ENCODE data around the gene FXYD7.
A peak's percentile ranks its signal among the peaks of the same experiment; 100 is the strongest.

GRCh38 chr19:35154525-35155406 is 11.7 kb downstream of the FXYD7 start, which contains the start of gene FXYD5:
- TF ChIP-seq POLR2AphosphoS5 (IDR thresholded peaks at IDR 0.05) (peak; percentile 80 to 93 (median 89)), CTCF (IDR thresholded peaks at IDR 0.05 in 8 of 11, conservative IDR thresholded peaks at IDR 0.05 in 3 of 11) (peak in 4 of 11 experiments; percentile 12 to 19 (median 16))
